ENCODE data around the gene SYK.

- TF ChIP-seq CTCF (IDR thresholded peaks at IDR 0.05; ENCODE audit: low read depth, low read length) (no peak), MYC (IDR thresholded peaks at IDR 0.05; ENCODE audit: low read depth, low read length) (no peak)
Observed at GRCh38 chr9:90847971-90848370, 46.4 kb downstream of the SYK start.

Measured in NB4 (cell line).